SU-DHL-6 (cell line): ENCODE results near the gene AZI2.

Experiments used
- H2AFZ ChIP-seq: fragments of 200-600 bp; sonication (generic); 2 replicates; pipeline ENCODE4 v1.6.1; 2014; ENCODE audit warnings: low read depth, mild to moderate bottlenecking, moderate library complexity, mixed read lengths, antibody characterized with exemption, low read length; ENCODE audit not compliant: severe bottlenecking
- H3F3A ChIP-seq: fragments of 200-600 bp; shearing (Covaris generic); 2 replicates; pipeline ENCODE4 v1.6.0; 2016; ENCODE audit warnings: antibody characterized with exemption, mild to moderate bottlenecking; ENCODE audit not compliant: insufficient read depth
- H3K27ac ChIP-seq: fragments of 200-600 bp; sonication (generic); 2 replicates; pipeline ENCODE4 v1.5.1; 2016; ENCODE audit warnings: low read depth, mild to moderate bottlenecking, low read length, moderate library complexity, mixed read lengths
- H3K27me3 ChIP-seq: fragments of 200-600 bp; sonication (generic), shearing (Covaris generic); 2 replicates; pipeline ENCODE4 v1.6.0; 2014; ENCODE audit warnings: mild to moderate bottlenecking, low read length
- H3K36me3 ChIP-seq: fragments of 200-600 bp; sonication (generic); 2 replicates; pipeline ENCODE4 v1.6.1; 2014; ENCODE audit warnings: mild to moderate bottlenecking, low read length, mixed read lengths
- H3K4me2 ChIP-seq: fragments of 300-600, 200-600 bp; shearing (Covaris generic), sonication (generic); 2 replicates; pipeline ENCODE4 v1.6.0; 2014; ENCODE audit warnings: low read length, low read depth, mild to moderate bottlenecking; ENCODE audit not compliant: poor library complexity, severe bottlenecking
- H3K4me3 ChIP-seq: fragments of 200-600 bp; sonication (generic); 2 replicates; pipeline ENCODE4 v1.5.1; 2014; ENCODE audit warnings: antibody characterized with exemption, low read length, mild to moderate bottlenecking, mixed read lengths; ENCODE audit not compliant: insufficient read depth, poor library complexity, severe bottlenecking
- H3K79me2 ChIP-seq: fragments of 200-600 bp; sonication (generic); 2 replicates; pipeline ENCODE4 v1.6.1; 2014; ENCODE audit warnings: mild to moderate bottlenecking, low read length, moderate library complexity; ENCODE audit not compliant: insufficient read depth
- H3K9ac ChIP-seq: fragments of 200-600 bp; sonication (generic); 2 replicates; pipeline ENCODE4 v1.7.0; 2014; ENCODE audit warnings: mild to moderate bottlenecking, low read length
- H3K9me2 ChIP-seq: fragments of 200-600 bp; sonication (generic); replicated peaks from 2 replicates; pipeline ENCODE4 v1.6.1; 2014; ENCODE audit warnings: low read length; ENCODE audit not compliant: insufficient read depth
- H3K9me3 ChIP-seq: fragments of 200-600 bp; sonication (generic); 2 replicates; pipeline ENCODE4 v1.6.1; 2014; ENCODE audit warnings: low read length, mixed read lengths; ENCODE audit not compliant: insufficient read depth
- H4K20me1 ChIP-seq: fragments of 200-600 bp; sonication (generic); 2 replicates; pipeline ENCODE4 v1.6.1; 2014; ENCODE audit warnings: low read depth, mild to moderate bottlenecking, antibody characterized with exemption, low read length, moderate library complexity, mixed read lengths
- CTCF ChIP-seq: fragments of 200-600 bp; sonication (generic); IDR thresholded peaks from one replicate; pipeline ENCODE4 v1.5.1; 2017; ENCODE audit warnings: antibody characterized with exemption, mild to moderate bottlenecking, low read length, moderate library complexity; ENCODE audit not compliant: insufficient read depth, poor library complexity, severe bottlenecking
- EZH2phosphoT487 ChIP-seq: fragments of 200-600 bp; sonication (generic), shearing (Covaris generic); conservative IDR thresholded peaks from 2 replicates; pipeline ENCODE4 v1.6.1; 2018; ENCODE audit warnings: mild to moderate bottlenecking, antibody characterized with exemption, low read length, moderate library complexity, mixed read lengths

AZI2 gene

GRCh38 chr3:28280781-28281180 is 67.8 kb downstream of the AZI2 start:
- no peaks in the 10 kb centered on the region for H3K9me2 ChIP-seq
- TF ChIP-seq CTCF (no peak), EZH2phosphoT487 (no peak)
- H3K27me3 ChIP-seq: no peaks in the 10 kb centered on the region
- H3F3A ChIP-seq: no peaks in the 10 kb centered on the region
- H3K9me3 ChIP-seq: no peaks in the 10 kb centered on the region
- H3K27ac ChIP-seq: no peak overlapping the region
- no peaks in the 10 kb centered on the region for H3K79me2 ChIP-seq
- no peak overlapping the region for H3K4me3 ChIP-seq
- no peaks in the 10 kb centered on the region for H3K36me3 ChIP-seq
- H4K20me1 ChIP-seq: no peaks in the 10 kb centered on the region
- no peak overlapping the region for H2AFZ ChIP-seq
- H3K4me2 ChIP-seq: no peak overlapping the region
- H3K9ac ChIP-seq: no peak overlapping the region

- Histone ChIP-seq H3K27ac (no peak overlapping the region), H3K9me3 (no peaks in the 10 kb centered on the region), H3K27me3 (no peaks in the 10 kb centered on the region), H3K36me3 (no peaks in the 10 kb centered on the region), H4K20me1 (no peaks in the 10 kb centered on the region), H3F3A (no peaks in the 10 kb centered on the region), H3K4me2 (no peak overlapping the region), H3K79me2 (no peaks in the 10 kb centered on the region), H3K4me3 (no peak overlapping the region), H2AFZ (no peak overlapping the region), H3K9ac (no peak overlapping the region), H3K9me2 (no peaks in the 10 kb centered on the region)
- TF ChIP-seq CTCF (no peak), EZH2phosphoT487 (no peak)
Measured at GRCh38 chr3:28279770-28280169, 68.9 kb downstream of the AZI2 start.

- Histone ChIP-seq H3K4me2 (no peak overlapping the region), H3K9me2 (no peaks in the 10 kb centered on the region), H3K9ac (no peak overlapping the region), H3K9me3 (no peaks in the 10 kb centered on the region), H3K79me2 (no peaks in the 10 kb centered on the region), H2AFZ (no peak overlapping the region), H3K36me3 (no peaks in the 10 kb centered on the region), H3K27me3 (no peaks in the 10 kb centered on the region), H3K27ac (no peak overlapping the region), H3K4me3 (no peak overlapping the region), H3F3A (no peaks in the 10 kb centered on the region), H4K20me1 (no peaks in the 10 kb centered on the region)
- no peak for TF ChIP-seq CTCF
- no peak for TF ChIP-seq EZH2phosphoT487
Measured at GRCh38 chr3:28278918-28279317, 69.7 kb downstream of the AZI2 start.
